Omental fat pad (tissue), 4 donors: ENCODE results near the gene TRIP4. TPM values are rescaled to one million over a fixed set of nuclear protein-coding genes. Genes with fewer than 3 reads are reported as not detected.

Source experiments
- ATAC-seq: fragments of 150-250 bp; one replicate; pipeline ENCODE4 v1.9.1; 2016; ENCODE audit warnings: mild to moderate bottlenecking, moderate library complexity; ENCODE audit not compliant: low FRiP score
- DNase-seq: peaks from one replicate; pipeline ENCODE4 v3.0.0-alpha.2; 2019; ENCODE audit warnings: low spot score
- small RNA-seq: library from RNA; depleted of rRNA; stranded (forward); fragments of <200 nt; gene quantifications from one replicate; pipeline ENCODE3, GENCODE V24; 2016
- total RNA-seq, 4 donors: library from RNA; depleted of rRNA; stranded (reverse); fragments of >200 nt; gene quantifications; one replicate each; pipeline ENCODE4 v1.1.0, GENCODE V29; 2016
- TF ChIP-seq, protein P1 (sequence below), 3 donors: fragments of 450-650 bp; IDR thresholded peaks; one replicate each; pipeline ENCODE4 v1.5.1; 2016 to 2017; ENCODE audit warnings: antibody characterized with exemption in 3 of 3, mild to moderate bottlenecking in 3 of 3, moderate library complexity in 2 of 3

The TRIP4 gene
- total RNA-seq, 4 donors from 2014 or later = 9.0 to 20.0 (median 11.4) TPM

DNA sequence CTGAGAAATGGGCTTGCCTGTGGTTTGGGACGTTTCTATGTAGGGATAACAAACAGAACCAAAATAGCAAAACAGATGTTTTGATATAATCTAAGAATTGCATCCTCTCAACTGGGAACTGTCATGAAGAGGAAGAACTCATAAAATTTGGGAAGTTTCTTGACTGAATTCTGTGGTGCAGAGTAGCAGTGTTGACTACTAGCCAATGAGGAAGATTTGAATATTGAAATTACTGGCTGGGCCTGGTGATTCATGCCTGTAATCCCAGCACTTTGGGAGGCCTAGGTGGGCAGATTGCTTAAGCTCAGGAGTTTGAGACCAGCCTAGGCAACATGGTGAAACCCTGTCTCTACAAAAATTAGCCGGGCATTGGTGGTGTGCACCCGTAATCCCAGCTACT is 114.9 kb downstream of the TRIP4 start:
- TF ChIP-seq, protein P1, sequence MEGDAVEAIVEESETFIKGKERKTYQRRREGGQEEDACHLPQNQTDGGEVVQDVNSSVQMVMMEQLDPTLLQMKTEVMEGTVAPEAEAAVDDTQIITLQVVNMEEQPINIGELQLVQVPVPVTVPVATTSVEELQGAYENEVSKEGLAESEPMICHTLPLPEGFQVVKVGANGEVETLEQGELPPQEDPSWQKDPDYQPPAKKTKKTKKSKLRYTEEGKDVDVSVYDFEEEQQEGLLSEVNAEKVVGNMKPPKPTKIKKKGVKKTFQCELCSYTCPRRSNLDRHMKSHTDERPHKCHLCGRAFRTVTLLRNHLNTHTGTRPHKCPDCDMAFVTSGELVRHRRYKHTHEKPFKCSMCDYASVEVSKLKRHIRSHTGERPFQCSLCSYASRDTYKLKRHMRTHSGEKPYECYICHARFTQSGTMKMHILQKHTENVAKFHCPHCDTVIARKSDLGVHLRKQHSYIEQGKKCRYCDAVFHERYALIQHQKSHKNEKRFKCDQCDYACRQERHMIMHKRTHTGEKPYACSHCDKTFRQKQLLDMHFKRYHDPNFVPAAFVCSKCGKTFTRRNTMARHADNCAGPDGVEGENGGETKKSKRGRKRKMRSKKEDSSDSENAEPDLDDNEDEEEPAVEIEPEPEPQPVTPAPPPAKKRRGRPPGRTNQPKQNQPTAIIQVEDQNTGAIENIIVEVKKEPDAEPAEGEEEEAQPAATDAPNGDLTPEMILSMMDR (IDR thresholded peaks at IDR 0.05) = no peak
- ATAC-seq (no peak), DNase-seq (no peak)

DNA sequence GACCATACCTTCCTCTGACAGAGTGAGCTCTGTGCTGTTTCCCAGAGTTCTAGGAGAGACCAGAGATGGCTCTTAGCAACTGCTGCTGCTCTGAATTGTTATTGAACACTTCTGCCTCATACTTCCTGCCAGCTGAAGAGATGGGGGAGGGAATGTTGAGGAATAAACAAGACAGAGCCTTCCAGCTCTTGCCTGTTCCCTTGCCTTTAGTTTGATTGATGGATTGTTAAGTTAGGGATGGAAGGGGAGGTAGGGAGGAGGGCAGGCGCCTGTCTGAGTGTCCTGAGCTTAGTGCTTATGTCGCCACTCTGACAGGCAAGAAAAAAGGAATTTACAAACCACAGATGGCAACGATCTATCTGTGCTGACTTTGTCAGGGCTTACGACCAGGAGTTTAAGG is 115.6 kb downstream of the TRIP4 start:
- DNase-seq (no peak), ATAC-seq (no peak)
- TF ChIP-seq, protein P1 (IDR thresholded peaks at IDR 0.05) = no peak

DNA sequence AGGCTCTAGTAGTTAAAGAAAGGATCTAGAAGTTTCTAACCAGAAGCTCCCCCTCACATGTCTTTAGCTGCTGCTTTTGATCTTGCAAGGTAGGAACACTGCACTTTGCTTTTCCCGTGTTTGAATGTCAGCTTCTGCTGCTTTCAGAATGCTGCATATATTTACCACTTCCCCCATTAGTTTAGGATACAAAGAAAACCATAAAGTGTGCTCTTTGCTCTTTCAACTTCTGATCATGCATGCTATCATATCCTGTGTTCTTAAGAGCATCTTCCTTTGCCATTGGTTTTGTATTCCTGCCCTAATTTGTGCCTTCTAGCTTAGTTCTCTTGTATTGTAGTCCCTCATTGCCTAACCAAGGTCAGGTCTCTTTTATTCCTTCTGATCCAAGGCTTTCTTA is 116.0 kb downstream of the TRIP4 start:
- no peak for ATAC-seq
- no peak for DNase-seq
- TF ChIP-seq, protein P1 (IDR thresholded peaks at IDR 0.05) = no peak

Small RNA genes lying within 50 kb of the gene (small RNA-seq; reads per million reads assigned to genes)
- not detected for gene RF00019
- not detected for gene RF00554

Other genes with a start within 250 kb of the TRIP4 start
- 1 to 10 TPM in 2 of 4 donors, under 1 TPM in 1, not detected in 1; 0.38 to 2.6 (median 1.2) TPM for gene SNX22, start 236.1 kb upstream of the TRIP4 start, total RNA-seq
- 100 to 1,000 TPM; 244 to 431 (median 373) TPM for gene PPIB, start 224.8 kb upstream of the TRIP4 start, total RNA-seq
- gene CSNK1G1, start 31.7 kb upstream of the TRIP4 start, total RNA-seq = 10 to 100 TPM; 13.6 to 23.3 (median 21.7) TPM
- gene PCLAF, start 6.4 kb upstream of the TRIP4 start, total RNA-seq = 1 to 10 TPM in 2 of 4 donors, not detected in 2; 1.0 to 1.7 TPM
- gene ZNF609, start 72.7 kb downstream of the TRIP4 start, total RNA-seq = 10 to 100 TPM; 26.1 to 32.4 (median 29.6) TPM